GM23338 (cell line): ENCODE data around the gene MAPK1. TPM values are rescaled to one million over a fixed set of nuclear protein-coding genes. Genes with fewer than 3 reads are reported as not detected.

ENCODE experiments used
- ATAC-seq: fragments of 200-7000 bp; cut with Tn5 transposase; 3 replicates; pipeline ENCODE4 v1.9.1; 2020
- DNase-seq: peaks from one replicate; pipeline ENCODE4 v3.0.0-alpha.2; 2015; ENCODE audit warnings: low spot score
- H2AFZ ChIP-seq: fragments of 200-600 bp; sonication (generic); 2 replicates; pipeline ENCODE4 v1.8.0; 2016; ENCODE audit warnings: antibody characterized with exemption, mild to moderate bottlenecking, moderate library complexity
- H3F3A ChIP-seq: fragments of 200-600 bp; sonication (generic); replicated peaks from 2 replicates; pipeline ENCODE4 v1.8.0; 2017; ENCODE audit warnings: antibody characterized with exemption, mixed run types, low read depth
- H3K27ac ChIP-seq: fragments of 200-600 bp; sonication (generic); 2 replicates; pipeline ENCODE4 v1.6.1; 2016; ENCODE audit warnings: low read depth
- H3K27me3 ChIP-seq: fragments of 200-600 bp; sonication (generic); 2 replicates; pipeline ENCODE4 v1.8.0; 2016; ENCODE audit warnings: mild to moderate bottlenecking, mixed run types, moderate library complexity; ENCODE audit not compliant: insufficient read depth
- H3K36me3 ChIP-seq: fragments of 200-600 bp; sonication (generic); 2 replicates; pipeline ENCODE4 v1.8.0; 2016; ENCODE audit warnings: mild to moderate bottlenecking; ENCODE audit not compliant: insufficient read depth
- H3K4me1 ChIP-seq: fragments of 200-600 bp; sonication (generic); 2 replicates; pipeline ENCODE4 v1.8.0; 2016; ENCODE audit warnings: mild to moderate bottlenecking, moderate library complexity; ENCODE audit not compliant: insufficient read depth
- H3K4me2 ChIP-seq: fragments of 200-600 bp; sonication (generic); 2 replicates; pipeline ENCODE4 v1.7.1; 2017; ENCODE audit warnings: mixed run types
- H3K4me3 ChIP-seq: fragments of 200-600 bp; sonication (generic); 2 replicates; pipeline ENCODE4 v1.6.1; 2016; ENCODE audit warnings: mixed run types
- H3K79me2 ChIP-seq: fragments of 200-600 bp; sonication (generic); replicated peaks from 2 replicates; pipeline ENCODE4 v1.8.0; 2017; ENCODE audit warnings: mild to moderate bottlenecking; ENCODE audit not compliant: insufficient read depth
- H3K9me2 ChIP-seq: fragments of 200-600 bp; sonication (generic); 2 replicates; pipeline ENCODE4 v1.8.0; 2017; ENCODE audit not compliant: insufficient read depth
- H4K20me1 ChIP-seq: fragments of 200-600 bp; sonication (generic); replicated peaks from 2 replicates; pipeline ENCODE4 v1.8.0; 2017; ENCODE audit warnings: mild to moderate bottlenecking; ENCODE audit not compliant: insufficient read depth
- H3K27ac Mint-ChIP-seq: 2 replicates; pipeline ENCODE4 v1.8.0; 2020; ENCODE audit warnings: inconsistent platforms, mild to moderate bottlenecking, moderate library complexity, mixed read lengths
- H3K27me3 Mint-ChIP-seq: 3 replicates; pipeline ENCODE4 v1.8.0; 2022; ENCODE audit warnings: low read depth, mild to moderate bottlenecking, moderate library complexity, mixed read lengths, inconsistent platforms; ENCODE audit not compliant: insufficient read depth, poor library complexity
- H3K36me3 Mint-ChIP-seq: 3 replicates; pipeline ENCODE4 v1.8.0; 2021; ENCODE audit warnings: low read depth, mild to moderate bottlenecking, inconsistent platforms, moderate library complexity, mixed read lengths
- H3K4me1 Mint-ChIP-seq: 3 replicates; pipeline ENCODE4 v1.8.0; 2020; ENCODE audit warnings: mild to moderate bottlenecking, inconsistent platforms, mixed read lengths
- H3K4me3 Mint-ChIP-seq: 3 replicates; pipeline ENCODE4 v1.8.0; 2021; ENCODE audit warnings: moderate library complexity, mild to moderate bottlenecking, inconsistent platforms, mixed read lengths
- H3K9me3 Mint-ChIP-seq: 3 replicates; pipeline ENCODE4 v1.8.0; 2020; ENCODE audit warnings: moderate library complexity, mild to moderate bottlenecking, inconsistent platforms, mixed read lengths
- CTCF ChIP-seq, 2 experiments: fragments of 200-600 bp in 1 of 2; sonication (generic) in 1 of 2; conservative IDR thresholded peaks; 2 replicates each; pipeline versions ENCODE4 v1.5.1 to v1.6.1; 2016 to 2017; ENCODE audit warnings: antibody characterized with exemption in 2 of 2, low read depth in 2 of 2, mild to moderate bottlenecking in 2 of 2, moderate library complexity in 1 of 2
- EZH2phosphoT487 ChIP-seq: fragments of 200-600 bp; sonication (generic); IDR thresholded peaks from one replicate; pipeline ENCODE4 v1.8.1; 2018; ENCODE audit warnings: antibody characterized with exemption; ENCODE audit not compliant: unreplicated experiment
- NANOG ChIP-seq: IDR thresholded peaks from 2 replicates; pipeline ENCODE4 v1.6.1; 2016; ENCODE audit warnings: antibody characterized with exemption, borderline replicate concordance
- POLR2AphosphoS5 ChIP-seq: IDR thresholded peaks from 2 replicates; pipeline ENCODE4 v1.6.1; 2016; ENCODE audit warnings: antibody characterized with exemption, low read depth
- STAT1 ChIP-seq: IDR thresholded peaks from one replicate; pipeline ENCODE4 v1.6.1; 2016; ENCODE audit warnings: antibody characterized with exemption; ENCODE audit not compliant: unreplicated experiment
- ZNF114 ChIP-seq: fragments of 250-450 bp; sonication (Bioruptor Pico); IDR thresholded peaks from 2 replicates; pipeline ENCODE4 v1.5.0; 2020; ENCODE audit warnings: mild to moderate bottlenecking, moderate library complexity
- ZNF462 ChIP-seq: fragments of 250-450 bp; sonication (Bioruptor Pico); IDR thresholded peaks from 2 replicates; pipeline ENCODE4 v1.5.0; 2020; ENCODE audit warnings: mild to moderate bottlenecking, moderate library complexity
- polyA plus RNA-seq: library from polyadenylated mRNA; unstranded; fragments of >200 nt; fragmentation: Nextera tagmentation; extraction: Ambion mirVana; gene quantifications from 2 replicates; pipeline ENCODE4 v1.2.1, GENCODE V29; 2016
- total RNA-seq: library from RNA; depleted of rRNA; stranded (reverse); fragments of >200 nt; shearing (Covaris generic); gene quantifications from 2 replicates; pipeline ENCODE4 v1.2.3, GENCODE V29; 2014

Gene MAPK1
- total and polyA plus RNA-seq, 2 experiments from 2014 or later = 17.4 to 77.5 TPM

GRCh38 chr22:21779444-21779843 lies 88.0 kb downstream of the MAPK1 start (continued):
- TF ChIP-seq ZNF462 (CRISPR knock-in tag) = no peak
- no peak for TF ChIP-seq CTCF (conservative IDR thresholded peaks at IDR 0.05; ENCODE audit: low read depth in 2 of 2)
- TF ChIP-seq NANOG = no peak
- TF ChIP-seq POLR2AphosphoS5 = no peak
- TF ChIP-seq STAT1 = no peak

GRCh38 chr22:21778705-21779363 lies 88.6 kb downstream of the MAPK1 start:
- H3K4me1 ChIP-seq = no peaks in the 10 kb centered on the region
- H3K9me3 Mint-ChIP-seq = no peaks in the 10 kb centered on the region
- no peaks in the 10 kb centered on the region for H3K9me2 ChIP-seq
- peaks cover 4% of the 10 kb centered on the region for H3K27me3 Mint-ChIP-seq
- H3K4me3 Mint-ChIP-seq = no peak overlapping the region
- H3K4me3 ChIP-seq = no peak overlapping the region
- no peaks in the 10 kb centered on the region for H3K79me2 ChIP-seq
- no peaks in the 10 kb centered on the region for H3K4me1 Mint-ChIP-seq
- no peak overlapping the region for H3K4me2 ChIP-seq
- no peaks in the 10 kb centered on the region for H3K36me3 ChIP-seq
- no peak overlapping the region for H2AFZ ChIP-seq
- no peak overlapping the region for H3K27ac Mint-ChIP-seq
- peaks cover 21% of the 10 kb centered on the region for H3K36me3 Mint-ChIP-seq
- H4K20me1 ChIP-seq = peaks cover 19% of the 10 kb centered on the region
- DNase-seq = no peak
- H3F3A ChIP-seq = no peaks in the 10 kb centered on the region
- H3K27ac ChIP-seq = no peak overlapping the region
- no peak for ATAC-seq
- no peaks in the 10 kb centered on the region for H3K27me3 ChIP-seq
- no peak for TF ChIP-seq POLR2AphosphoS5
- no peak for TF ChIP-seq ZNF114 (CRISPR knock-in tag)
- no peak for TF ChIP-seq CTCF (conservative IDR thresholded peaks at IDR 0.05; ENCODE audit: low read depth in 2 of 2)
- no peak for TF ChIP-seq EZH2phosphoT487
